ENCODE data around the gene CWC25.

Gene CWC25

GRCh38 chr17:38872027-38872511 is 46.9 kb upstream of the CWC25 start:
- no peak for DNase-seq (ENCODE audit: low spot score)
- Histone ChIP-seq H2BK120ac (ENCODE audit: low read depth, low read length) (no peak overlapping the region), H3K4me1 (ENCODE audit: control insufficient read depth in 2 of 2, insufficient read depth in 1 of 2, low read depth in 1 of 2, low read length in 2 of 2) (peaks cover 20 to 22% of the 10 kb centered on the region in 2 donors), H3K14ac (ENCODE audit: low read length) (no peak overlapping the region), H2BK12ac (ENCODE audit: low read length) (no peak overlapping the region), H3K27me3 (ENCODE audit: control insufficient read depth in 3 of 3, insufficient read depth in 3 of 3, low read depth in 1 of 3, low read length in 3 of 3) (no peaks in the 10 kb centered on the region), H4K91ac (ENCODE audit: low read depth, low read length, poor library complexity) (no peak overlapping the region), H2BK5ac (ENCODE audit: low read length) (no peak overlapping the region), H3K23ac (ENCODE audit: low read depth, low read length, poor library complexity) (no peak overlapping the region), H2AK5ac (ENCODE audit: low read depth, low read length) (peak overlapping the region; percentile 22), H4K8ac (ENCODE audit: low read depth, low read length) (no peak overlapping the region), H3K27ac (replicated peaks; ENCODE audit: low read length) (no peak overlapping the region), H3K79me1 (ENCODE audit: low read depth, low read length) (peaks cover 13% of the 10 kb centered on the region), H3K4me3 (ENCODE audit: low read length in 2 of 2) (peak overlapping the region in 1 of 2 donors; percentile 98), H3K9me3 (replicated peaks in 1 of 2; ENCODE audit: control insufficient read depth in 2 of 2, insufficient read depth in 1 of 2, low read depth in 1 of 2, low read length in 2 of 2) (no peaks in the 10 kb centered on the region), H3K36me3 (replicated peaks in 1 of 2; ENCODE audit: control insufficient read depth in 2 of 2, insufficient read depth in 2 of 2, low read length in 2 of 2) (peaks cover 0 to 11% of the 10 kb centered on the region in 2 donors), H2AFZ (ENCODE audit: low read length) (no peak overlapping the region), H3K9ac (ENCODE audit: low read depth, low read length, poor library complexity) (no peak overlapping the region), H3K18ac (ENCODE audit: low read length) (no peak overlapping the region), H2BK15ac (ENCODE audit: low read length) (no peak overlapping the region), H3K4ac (ENCODE audit: low read length) (no peak overlapping the region), H3K4me2 (ENCODE audit: insufficient read depth, low read length, poor library complexity, severe bottlenecking) (no peak overlapping the region)
- WGBS, 2 donors (ENCODE audit: extremely low coverage in 2 of 2, insufficient read length in 2 of 2, insufficient replicate concordance in 1 of 2) = no CpG with 5 or more reads among the region's 5 CpGs

- Histone ChIP-seq H2BK12ac (ENCODE audit: low read length) (no peak overlapping the region), H4K91ac (ENCODE audit: low read depth, low read length, poor library complexity) (no peak overlapping the region), H2BK15ac (ENCODE audit: low read length) (no peak overlapping the region), H3K23ac (ENCODE audit: low read depth, low read length, poor library complexity) (no peak overlapping the region), H4K8ac (ENCODE audit: low read depth, low read length) (no peak overlapping the region), H3K27ac (replicated peaks; ENCODE audit: low read length) (no peak overlapping the region), H3K4me3 (ENCODE audit: low read length in 2 of 2) (peak overlapping the region; percentile 92 to 98), H3K27me3 (ENCODE audit: control insufficient read depth in 3 of 3, insufficient read depth in 3 of 3, low read depth in 1 of 3, low read length in 3 of 3) (no peaks in the 10 kb centered on the region), H3K18ac (ENCODE audit: low read length) (no peak overlapping the region), H2AK5ac (ENCODE audit: low read depth, low read length) (peak overlapping the region; percentile 73), H3K9ac (ENCODE audit: low read depth, low read length, poor library complexity) (no peak overlapping the region), H2AFZ (ENCODE audit: low read length) (peak overlapping the region; percentile 94), H3K9me3 (replicated peaks in 1 of 2; ENCODE audit: control insufficient read depth in 2 of 2, insufficient read depth in 1 of 2, low read depth in 1 of 2, low read length in 2 of 2) (no peaks in the 10 kb centered on the region), H2BK120ac (ENCODE audit: low read depth, low read length) (no peak overlapping the region), H2BK5ac (ENCODE audit: low read length) (no peak overlapping the region), H3K4ac (ENCODE audit: low read length) (no peak overlapping the region), H3K36me3 (replicated peaks in 1 of 2; ENCODE audit: control insufficient read depth in 2 of 2, insufficient read depth in 2 of 2, low read length in 2 of 2) (peaks cover 0 to 8% of the 10 kb centered on the region in 2 donors), H3K14ac (ENCODE audit: low read length) (no peak overlapping the region), H3K79me1 (ENCODE audit: low read depth, low read length) (peaks cover 13% of the 10 kb centered on the region), H3K4me1 (ENCODE audit: control insufficient read depth in 2 of 2, insufficient read depth in 1 of 2, low read depth in 1 of 2, low read length in 2 of 2) (peaks cover 18 to 19% of the 10 kb centered on the region in 2 donors), H3K4me2 (ENCODE audit: insufficient read depth, low read length, poor library complexity, severe bottlenecking) (peak overlapping the region; percentile 89)
- WGBS, 2 donors (ENCODE audit: extremely low coverage in 2 of 2, insufficient read length in 2 of 2, insufficient replicate concordance in 1 of 2) = no CpG with 5 or more reads among the region's 11 CpGs
- DNase-seq (ENCODE audit: low spot score) = no peak
Observed at GRCh38 chr17:38871247-38872015, 46.3 kb upstream of the CWC25 start.

GRCh38 chr17:38870259-38871165 is 45.4 kb upstream of the CWC25 start:
- Histone ChIP-seq H3K27me3 (ENCODE audit: control insufficient read depth in 3 of 3, insufficient read depth in 3 of 3, low read depth in 1 of 3, low read length in 3 of 3) (no peaks in the 10 kb centered on the region), H2BK120ac (ENCODE audit: low read depth, low read length) (peak overlapping the region; percentile 33), H3K4me3 (ENCODE audit: low read length in 2 of 2) (peak overlapping the region; percentile 92 to 98), H3K4me2 (ENCODE audit: insufficient read depth, low read length, poor library complexity, severe bottlenecking) (peak overlapping the region; percentile 89), H2BK15ac (ENCODE audit: low read length) (peak overlapping the region; percentile 70), H2BK5ac (ENCODE audit: low read length) (peak overlapping the region; percentile 99), H3K27ac (replicated peaks; ENCODE audit: low read length) (peak overlapping the region; percentile 75), H3K9me3 (replicated peaks in 1 of 2; ENCODE audit: control insufficient read depth in 2 of 2, insufficient read depth in 1 of 2, low read depth in 1 of 2, low read length in 2 of 2) (no peaks in the 10 kb centered on the region), H4K8ac (ENCODE audit: low read depth, low read length) (no peak overlapping the region), H3K79me1 (ENCODE audit: low read depth, low read length) (peaks cover 13% of the 10 kb centered on the region), H3K4ac (ENCODE audit: low read length) (peak overlapping the region; percentile 81), H3K9ac (ENCODE audit: low read depth, low read length, poor library complexity) (peak overlapping the region; percentile 97), H3K4me1 (ENCODE audit: control insufficient read depth in 2 of 2, insufficient read depth in 1 of 2, low read depth in 1 of 2, low read length in 2 of 2) (peaks cover 16 to 19% of the 10 kb centered on the region in 2 donors), H3K18ac (ENCODE audit: low read length) (peak overlapping the region; percentile 94), H2BK12ac (ENCODE audit: low read length) (no peak overlapping the region), H2AK5ac (ENCODE audit: low read depth, low read length) (peak overlapping the region; percentile 73), H3K36me3 (replicated peaks in 1 of 2; ENCODE audit: control insufficient read depth in 2 of 2, insufficient read depth in 2 of 2, low read length in 2 of 2) (peaks cover 0 to 8% of the 10 kb centered on the region in 2 donors), H4K91ac (ENCODE audit: low read depth, low read length, poor library complexity) (no peak overlapping the region), H3K23ac (ENCODE audit: low read depth, low read length, poor library complexity) (peak overlapping the region; percentile 99), H3K14ac (ENCODE audit: low read length) (no peak overlapping the region), H2AFZ (ENCODE audit: low read length) (peak overlapping the region; percentile 94)
- WGBS, 2 donors (ENCODE audit: extremely low coverage in 2 of 2, insufficient read length in 2 of 2, insufficient replicate concordance in 1 of 2) = no CpG with 5 or more reads among the region's 56 CpGs
- no peak for DNase-seq (ENCODE audit: low spot score)

Measured in neuronal stem cell (in vitro differentiated cells).